ENCODE measurements around the gene BIRC2. TPM values are rescaled to one million over a fixed set of nuclear protein-coding genes. Genes with fewer than 3 reads are reported as not detected.

BIRC2 gene
- total and polyA plus RNA-seq, 2 of the 4 experiments (the other 2 are of a cell fraction), result 48.0 to 204 TPM

DNA sequence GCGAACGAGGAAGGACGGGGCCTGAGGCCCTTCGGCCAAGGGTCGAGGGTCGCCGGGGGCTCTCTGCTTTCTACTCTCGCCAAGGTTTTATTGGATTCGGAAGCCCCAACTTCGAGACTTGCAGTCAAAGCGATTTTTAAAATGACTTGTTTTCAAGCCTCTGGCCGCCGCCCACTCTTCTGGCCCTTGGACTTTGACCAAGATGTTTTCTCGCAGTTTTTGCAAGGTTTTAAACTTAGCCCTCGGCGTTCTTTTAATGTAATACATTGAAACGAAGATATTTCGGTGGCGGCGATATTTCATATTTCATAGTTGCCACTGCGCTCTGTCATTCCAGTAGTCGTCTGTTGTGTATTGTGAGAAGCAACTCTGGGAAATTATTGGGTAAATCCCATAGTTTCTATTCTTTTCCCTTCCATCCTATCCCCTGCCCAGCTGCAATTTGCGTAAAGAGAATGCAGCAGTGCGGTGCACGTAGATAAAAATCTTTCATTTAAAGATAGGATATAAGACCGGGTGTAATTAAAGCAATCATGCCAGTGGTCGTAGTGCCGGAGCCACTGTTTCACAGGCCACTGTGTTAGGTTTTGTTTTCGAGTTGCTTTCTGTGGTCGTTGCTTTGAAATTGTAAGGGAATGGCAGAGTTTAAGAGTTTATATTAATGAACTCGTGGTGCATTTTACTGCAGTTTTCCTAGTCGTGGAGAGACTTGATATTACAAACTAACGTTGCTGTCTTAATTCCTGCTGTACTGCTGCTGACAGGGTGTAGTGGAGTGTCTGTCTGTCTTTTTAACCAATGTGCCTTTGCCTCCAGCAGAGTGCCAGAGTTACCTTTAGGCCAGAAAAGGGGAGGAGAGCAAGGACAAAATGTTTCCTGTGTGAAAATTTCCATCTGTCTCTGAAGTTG is 702 bp downstream of the BIRC2 start:
- CTCF ChIA-PET, result no interaction called here

More for the DNA sequence above, 702 bp downstream of the BIRC2 start:
- intact Hi-C loops (cut with micrococcal nuclease) (loop anchor here (1.0 to 5.0 kb wide), 4 partner anchors 59 to 235 kb away; partner anchors contain the start of genes TMEM123 and YAP1), in situ Hi-C loops (cut with MboI; ENCODE audit: low sequenced_read_pairs) (no loop called here), dilution Hi-C loops (cut with HindIII; ENCODE audit: low sequenced_read_pairs, unreplicated experiment) (no loop called here)
- Histone ChIP-seq H2BK5ac (ENCODE audit: low read depth, low read length, poor library complexity, severe bottlenecking) (peak overlapping the region; percentile 99), H3K27ac (ENCODE audit: insufficient read depth, low read length) (peak overlapping the region; percentile 95), H3K23ac (ENCODE audit: low read depth, low read length) (peak overlapping the region; percentile 82), H2BK15ac (ENCODE audit: low read depth, low read length) (0 out of 3 replicates have a peak overlapping the region, but pooled peaks have one; percentile 4), H3K4me1 (ENCODE audit: control insufficient read depth, insufficient read depth, low read length) (no peaks in the 10 kb centered on the region; the same call in 1 of the 2 replicates), H3K79me1 (ENCODE audit: low read depth in 1 of 2, low read length in 2 of 2) (peaks cover 0 to 25% of the 10 kb centered on the region in 2 experiments; a peak in 3 of 4 replicates), H3K14ac (replicated peaks; ENCODE audit: low read depth, low read length) (peak overlapping the region; percentile 84), H2AFZ (replicated peaks; ENCODE audit: low read length, poor library complexity) (peak overlapping the region; percentile 98), H2BK20ac (ENCODE audit: low read depth, low read length) (peak overlapping the region; percentile 44), H3K9ac (ENCODE audit: low read depth, low read length) (peak overlapping the region; percentile 95), H2BK120ac (ENCODE audit: low read depth, low read length) (peak overlapping the region; percentile 58), H3K9me3 (ENCODE audit: control insufficient read depth, insufficient read depth, low read length) (no peaks in the 10 kb centered on the region), H4K5ac (ENCODE audit: low read depth, low read length) (peak overlapping the region; percentile 31), H3K4me3 (ENCODE audit: insufficient read depth, low read depth, low read length) (peak overlapping the region; percentile 81), H2AK5ac (ENCODE audit: low read depth, low read length) (peak overlapping the region; percentile 64), H4K20me1 (ENCODE audit: insufficient read depth, low read length) (peaks cover 9% of the 10 kb centered on the region; the same call in 1 of the 2 replicates), H2AK9ac (replicated peaks; ENCODE audit: low read depth, low read length, poor library complexity) (peak overlapping the region; percentile 98), H3K4ac (ENCODE audit: low read depth, low read length) (peak overlapping the region; percentile 89), H3K27me3 (ENCODE audit: control insufficient read depth, insufficient read depth, low read length) (no peaks in the 10 kb centered on the region), H3K9me1 (ENCODE audit: insufficient read depth, low read length) (0 out of 2 replicates have a peak, but pooled peaks cover 3% of the 10 kb centered on the region), H3K36me3 (ENCODE audit: control insufficient read depth, insufficient read depth, low read length) (peaks cover 11% of the 10 kb centered on the region), H3K56ac (ENCODE audit: extremely low read depth, insufficient read depth, low read length) (peak overlapping the region; percentile 83), H4K91ac (ENCODE audit: insufficient read depth, low read depth, low read length) (peak overlapping the region; percentile 89), H3K4me2 (ENCODE audit: low read depth, low read length) (peak overlapping the region; percentile 100), H4K8ac (ENCODE audit: low read depth in 2 of 2, low read length in 2 of 2) (peak overlapping the region; percentile 84 to 92; a peak in 3 of 4 replicates), H3K18ac (ENCODE audit: low read depth, low read length) (peak overlapping the region; percentile 16)
- DNase-seq (peak; percentile 29), ATAC-seq (ENCODE audit: low read depth) (peak; percentile 3)
- peak; percentile 35; the same call in 1 of the 2 replicates for TF ChIP-seq CHD1 (IDR thresholded peaks at IDR 0.05; ENCODE audit: low read depth, low read length)
- TF ChIP-seq MXI1 (IDR thresholded peaks at IDR 0.05; ENCODE audit: borderline replicate concordance, low read depth, low read length), result 0 out of 2 replicates have a peak, but pooled peaks have one; percentile 21
- TF ChIP-seq RCOR1 (IDR thresholded peaks at IDR 0.05; ENCODE audit: insufficient replicate concordance, low read length), result no peak
- no peak for TF ChIP-seq NFE2L2 (IDR thresholded peaks at IDR 0.05; ENCODE audit: low read depth, low read length)
- no TSS peak for BruUV-seq (replicated peaks)
- 0% methylated on average over 17 of the region's 33 CpGs; no CpG with 5 or more reads in 1 of the 2 experiments for WGBS, 2 experiments (ENCODE audit: extremely low coverage in 2 of 2, insufficient read length in 1 of 2)
- POLR2A ChIA-PET (ENCODE audit: unreplicated experiment), result no interaction called here
